ENCODE results near the gene BCAM.

The BCAM gene

GRCh38 chr19:44813070-44813840 lies 4.4 kb downstream of the BCAM start:
- H3K27ac ChIP-seq: no peak overlapping the region
- TF ChIP-seq CTCF (IDR thresholded peaks at IDR 0.05): no peak
- TF ChIP-seq ZFX (IDR thresholded peaks at IDR 0.05; ENCODE audit: borderline replicate concordance): no peak

GRCh38 chr19:44813841-44814470 lies 5.1 kb downstream of the BCAM start:
- no peak overlapping the region for H3K27ac ChIP-seq
- TF ChIP-seq ZFX (IDR thresholded peaks at IDR 0.05; ENCODE audit: borderline replicate concordance): no peak
- no peak for TF ChIP-seq CTCF (IDR thresholded peaks at IDR 0.05)

GRCh38 chr19:44814517-44814916 lies 5.6 kb downstream of the BCAM start:
- no peak overlapping the region for H3K27ac ChIP-seq

GRCh38 chr19:44816301-44816700 lies 7.4 kb downstream of the BCAM start:
- no peak for TF ChIP-seq ZFX (IDR thresholded peaks at IDR 0.05; ENCODE audit: borderline replicate concordance)
- no peak for TF ChIP-seq CTCF (IDR thresholded peaks at IDR 0.05)
- H3K27ac ChIP-seq: no peak overlapping the region

More at GRCh38 chr19:44814517-44814916, 5.6 kb downstream of the BCAM start:
- TF ChIP-seq CTCF (IDR thresholded peaks at IDR 0.05) (no peak), ZFX (IDR thresholded peaks at IDR 0.05; ENCODE audit: borderline replicate concordance) (no peak)

GRCh38 chr19:44817725-44818465 lies 9.0 kb downstream of the BCAM start:
- TF ChIP-seq ZFX (IDR thresholded peaks at IDR 0.05; ENCODE audit: borderline replicate concordance): no peak
- no peak overlapping the region for H3K27ac ChIP-seq

GRCh38 chr19:44818466-44819031 lies 9.6 kb downstream of the BCAM start:
- TF ChIP-seq ZFX (IDR thresholded peaks at IDR 0.05; ENCODE audit: borderline replicate concordance): no peak
- TF ChIP-seq CTCF (IDR thresholded peaks at IDR 0.05): no peak
- H3K27ac ChIP-seq: no peak overlapping the region

GRCh38 chr19:44819246-44819832 lies 10.4 kb downstream of the BCAM start:
- no peak for TF ChIP-seq ZFX (IDR thresholded peaks at IDR 0.05; ENCODE audit: borderline replicate concordance)
- no peak overlapping the region for H3K27ac ChIP-seq
